Kidney (tissue), 14 donors: Measurements from ENCODE around the gene MAP1LC3B. TPM values are rescaled to one million over a fixed set of nuclear protein-coding genes. Genes with fewer than 3 reads are reported as not detected.
A peak's percentile ranks its signal among the peaks of the same experiment; 100 is the strongest.

ENCODE experiments used
- DNase-seq, 5 donors: peaks; one replicate each; pipeline ENCODE4 v3.0.0-alpha.2; 2013 to 2020
- FAIRE-seq: peaks from 2 replicates; lab custom pipeline; 2012; peaks lifted over from hg19 to GRCh38; lab: Jason Lieb, UNC
- H3K27ac ChIP-seq, 2 donors: one replicate each; pipeline ENCODE4 v1.7.0; 2013; ENCODE audit warnings: low read depth in 2 of 2, low read length in 2 of 2, inconsistent platforms in 1 of 2
- H3K27me3 ChIP-seq: one replicate; pipeline ENCODE4 v1.7.1; 2013; ENCODE audit warnings: low read length, inconsistent platforms; ENCODE audit not compliant: control insufficient read depth, insufficient read depth
- H3K36me3 ChIP-seq, 3 donors: one replicate each; pipeline versions ENCODE4 v1.7.0 to v1.7.1; 2013; ENCODE audit warnings: low read length in 3 of 3, control low read depth in 1 of 3, inconsistent platforms in 1 of 3; ENCODE audit not compliant: insufficient read depth in 3 of 3, control insufficient read depth in 2 of 3
- H3K4me1 ChIP-seq, 3 donors: one replicate each; pipeline versions ENCODE4 v1.7.0 to v1.7.1; 2013; ENCODE audit warnings: low read length in 3 of 3, inconsistent platforms in 1 of 3, low read depth in 1 of 3; ENCODE audit not compliant: control insufficient read depth in 2 of 3, insufficient read depth in 2 of 3
- H3K4me3 ChIP-seq, 3 donors: one replicate each; pipeline versions ENCODE4 v1.7.0 to v1.8.1; 2013; ENCODE audit warnings: low read length in 3 of 3, control low read depth in 1 of 3, inconsistent platforms in 1 of 3
- H3K9ac ChIP-seq, 3 donors: one replicate each; pipeline versions ENCODE4 v1.7.0 to v1.7.1; 2013; ENCODE audit warnings: low read length in 3 of 3, control low read depth in 1 of 3, inconsistent platforms in 1 of 3
- H3K9me3 ChIP-seq, 3 donors: one replicate each; pipeline versions ENCODE4 v1.7.0 to v1.7.1; 2013; ENCODE audit warnings: low read length in 3 of 3, control low read depth in 1 of 3, inconsistent platforms in 1 of 3; ENCODE audit not compliant: control insufficient read depth in 2 of 3, insufficient read depth in 1 of 3
- intact Hi-C: fragments of 100-400 bp; cut with DNase I; formaldehyde crosslinking; loops from one replicate; pipeline ENCODE4 v1.11.1; 2022
- polyA plus RNA-seq: library from polyadenylated mRNA; stranded (reverse); fragments of 350-450 nt; fragmentation: Illumina TruSeq; extraction: RNeasy Lipid Tissue Mini Kit (QIAGEN cat#74804); gene quantifications from one replicate; pipeline ENCODE4 v1.2.3, GENCODE V29; 2014; ENCODE audit warnings: low read depth, low replicate concordance; ENCODE audit not compliant: insufficient read depth
- total RNA-seq: library from RNA; stranded (reverse); fragmentation: NEBNext Ultra II Directional; extraction: Animal tissue kit (Norgen Biotek cat#: 25700); gene quantifications from one replicate; pipeline ENCODE4 v1.2.1, GENCODE V29; 2021
- TF ChIP-seq, protein P1 (sequence below): IDR thresholded peaks from 3 replicates; pipeline ENCODE4 v1.5.1; 2012; ENCODE audit warnings: mild to moderate bottlenecking, moderate library complexity, borderline replicate concordance; ENCODE audit not compliant: insufficient read depth; ENCODE audit errors: extremely low read depth
- donor health status: control.
- donor health status: control.
- donor health status: control.
- donor health status: control.
- donor health status: control.
- donor health status: DM: yes; HTN: yes; CAD: no.
- donor health status: Normal renal cell carcinoma (clear cell type).

The MAP1LC3B gene
- total and polyA plus RNA-seq, 2 donors from 2014 or later, result 57.1 to 70.3 TPM

DNA sequence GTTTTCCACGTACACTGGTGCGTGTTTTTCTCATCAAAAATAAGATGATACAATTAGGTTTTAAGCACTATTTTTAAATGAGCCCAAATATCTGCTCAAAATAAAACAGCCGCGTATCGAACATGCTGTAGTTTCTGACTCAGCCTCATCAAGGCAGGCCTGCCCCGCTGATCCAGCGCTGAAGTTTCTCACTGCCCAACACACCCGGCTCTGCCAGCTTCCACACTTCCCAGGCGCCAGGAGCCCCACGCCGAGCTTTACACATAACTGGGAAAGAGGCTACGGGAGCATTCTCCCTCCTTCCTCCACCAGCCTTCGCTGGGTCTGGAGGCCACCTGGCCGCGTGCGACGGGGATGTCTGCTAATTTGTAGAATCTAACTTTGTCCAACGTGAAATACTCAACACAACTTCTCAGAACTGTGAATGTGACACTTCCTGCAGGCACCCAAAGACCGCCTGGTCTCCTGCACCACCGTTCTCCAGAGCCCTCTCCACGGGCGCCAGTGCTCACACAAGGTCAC lies 42.1 kb downstream of the MAP1LC3B start:
- intact Hi-C loops, result no loop called here
- Histone ChIP-seq H3K27me3 (no peaks in the 10 kb centered on the region), H3K9me3 (no peaks in the 10 kb centered on the region), H3K4me3 (no peak overlapping the region), H3K36me3 (peaks cover 0 to 18% (median 5%) of the 10 kb centered on the region in 3 donors), H3K27ac (no peak overlapping the region), H3K9ac (no peak overlapping the region), H3K4me1 (peaks cover 0 to 17% (median 10%) of the 10 kb centered on the region in 3 donors)
- DNase-seq (no peak), FAIRE-seq (no peak)
- TF ChIP-seq, protein P1, sequence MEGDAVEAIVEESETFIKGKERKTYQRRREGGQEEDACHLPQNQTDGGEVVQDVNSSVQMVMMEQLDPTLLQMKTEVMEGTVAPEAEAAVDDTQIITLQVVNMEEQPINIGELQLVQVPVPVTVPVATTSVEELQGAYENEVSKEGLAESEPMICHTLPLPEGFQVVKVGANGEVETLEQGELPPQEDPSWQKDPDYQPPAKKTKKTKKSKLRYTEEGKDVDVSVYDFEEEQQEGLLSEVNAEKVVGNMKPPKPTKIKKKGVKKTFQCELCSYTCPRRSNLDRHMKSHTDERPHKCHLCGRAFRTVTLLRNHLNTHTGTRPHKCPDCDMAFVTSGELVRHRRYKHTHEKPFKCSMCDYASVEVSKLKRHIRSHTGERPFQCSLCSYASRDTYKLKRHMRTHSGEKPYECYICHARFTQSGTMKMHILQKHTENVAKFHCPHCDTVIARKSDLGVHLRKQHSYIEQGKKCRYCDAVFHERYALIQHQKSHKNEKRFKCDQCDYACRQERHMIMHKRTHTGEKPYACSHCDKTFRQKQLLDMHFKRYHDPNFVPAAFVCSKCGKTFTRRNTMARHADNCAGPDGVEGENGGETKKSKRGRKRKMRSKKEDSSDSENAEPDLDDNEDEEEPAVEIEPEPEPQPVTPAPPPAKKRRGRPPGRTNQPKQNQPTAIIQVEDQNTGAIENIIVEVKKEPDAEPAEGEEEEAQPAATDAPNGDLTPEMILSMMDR, result no peak

- Histone ChIP-seq H3K36me3 (peaks cover 0 to 13% (median 5%) of the 10 kb centered on the region in 3 donors), H3K9me3 (no peaks in the 10 kb centered on the region), H3K27ac (peak overlapping the region; percentile 56 to 69), H3K9ac (no peak overlapping the region), H3K4me3 (no peak overlapping the region), H3K27me3 (no peaks in the 10 kb centered on the region), H3K4me1 (peaks cover 0 to 17% (median 8%) of the 10 kb centered on the region in 3 donors)
- intact Hi-C loops, result no loop called here
- DNase-seq, result peak in 1 of 5 donors; percentile 52
- TF ChIP-seq, protein P1, result no peak
- FAIRE-seq, result no peak
These were observed 43.5 kb downstream of the MAP1LC3B start for GRCh38 chr16:87435372-87436224.

GRCh38 chr16:87436225-87437172 lies 44.4 kb downstream of the MAP1LC3B start:
- intact Hi-C loops, result no loop called here
- FAIRE-seq (no peak), DNase-seq (peak in 1 of 5 donors; percentile 52)
- H3K4me3 ChIP-seq, result no peak overlapping the region
- H3K36me3 ChIP-seq, result peaks cover 0 to 11% (median 5%) of the 10 kb centered on the region in 3 donors
- H3K27me3 ChIP-seq, result no peaks in the 10 kb centered on the region
- no peak overlapping the region for H3K9ac ChIP-seq
- H3K9me3 ChIP-seq, result no peaks in the 10 kb centered on the region
- peaks cover 0 to 17% (median 8%) of the 10 kb centered on the region in 3 donors for H3K4me1 ChIP-seq
- H3K27ac ChIP-seq, result peak overlapping the region; percentile 56 to 69
- TF ChIP-seq, protein P1, result no peak
